Endothelial cell of hepatic sinusoid (primary cell): ENCODE measurements around the gene SSC5D.

ENCODE experiments used
- in situ Hi-C: cut with HindIII; loops from 2 replicates; pipeline ENCODE4 v1.10.0; 2017; ENCODE audit warnings: low sequenced_read_pairs

SSC5D gene

GRCh38 chr19:55535173-55535964, 47.1 kb downstream of the SSC5D start:
- in situ Hi-C loops, result no loop called here

GRCh38 chr19:55535965-55536350, 47.7 kb downstream of the SSC5D start:
- in situ Hi-C loops, result no loop called here

GRCh38 chr19:55536366-55536765, 48.1 kb downstream of the SSC5D start:
- in situ Hi-C loops, result no loop called here

GRCh38 chr19:55536951-55537740, 48.9 kb downstream of the SSC5D start, which contains the start of gene SBK2:
Gene SBK2, minus strand, starts transcription at chr19:55537133. Its CDS starts 839 bp downstream, at chr19:55536294.
- in situ Hi-C loops, result no loop called here

- in situ Hi-C loops, result no loop called here
Observed at GRCh38 chr19:55537741-55538111, 49.5 kb downstream of the SSC5D start.

- in situ Hi-C loops, result no loop called here
Observed at GRCh38 chr19:55538132-55538531, 49.9 kb downstream of the SSC5D start.

GRCh38 chr19:55539090-55539984, 51.1 kb downstream of the SSC5D start:
- in situ Hi-C loops, result no loop called here

GRCh38 chr19:55540619-55541018, 52.4 kb downstream of the SSC5D start:
- in situ Hi-C loops, result no loop called here

- in situ Hi-C loops, result no loop called here
Observed at GRCh38 chr19:55541091-55541490, 52.9 kb downstream of the SSC5D start.

GRCh38 chr19:55542292-55542855, 54.1 kb downstream of the SSC5D start:
- in situ Hi-C loops, result no loop called here

GRCh38 chr19:55543567-55543966, 55.3 kb downstream of the SSC5D start:
- in situ Hi-C loops, result no loop called here

- in situ Hi-C loops, result no loop called here
Observed at GRCh38 chr19:55544014-55544413, 55.8 kb downstream of the SSC5D start.

GRCh38 chr19:55544776-55545439, 56.7 kb downstream of the SSC5D start:
- in situ Hi-C loops, result no loop called here

- in situ Hi-C loops, result no loop called here
Observed at GRCh38 chr19:55545443-55545842, 57.2 kb downstream of the SSC5D start, which contains the start of gene SBK3. Gene SBK3, minus strand, starts transcription at chr19:55545543. Its CDS starts 0 bp downstream, at chr19:55545543.

GRCh38 chr19:55546011-55546410, 57.8 kb downstream of the SSC5D start:
- in situ Hi-C loops, result no loop called here

- in situ Hi-C loops, result no loop called here
Observed at GRCh38 chr19:55546822-55547614, 58.8 kb downstream of the SSC5D start.

GRCh38 chr19:55549500-55550320, 61.5 kb downstream of the SSC5D start:
- in situ Hi-C loops, result no loop called here

GRCh38 chr19:55550321-55550650, 62.0 kb downstream of the SSC5D start:
- in situ Hi-C loops, result no loop called here

- in situ Hi-C loops, result no loop called here
Observed at GRCh38 chr19:55552206-55552605, 64.0 kb downstream of the SSC5D start.
